Measurements from ENCODE around the gene HSF4.

HSF4 gene

GRCh38 chr16:67197704-67198103, 33.2 kb downstream of the HSF4 start:
- TF ChIP-seq SIN3A (IDR thresholded peaks at IDR 0.05; ENCODE audit: borderline replicate concordance, insufficient read depth, low read length), result no peak
- no peak for TF ChIP-seq TAF1 (IDR thresholded peaks at IDR 0.05; ENCODE audit: borderline replicate concordance, insufficient read depth, low read length)
- TF ChIP-seq REST (IDR thresholded peaks at IDR 0.05; ENCODE audit: insufficient read depth in 1 of 2, low read depth in 2 of 2, low read length in 2 of 2), result no peak
- TF ChIP-seq POLR2AphosphoS5 (IDR thresholded peaks at IDR 0.05; ENCODE audit: low read depth, low read length), result no peak
- no peak for TF ChIP-seq FOXP2 (optimal IDR thresholded peaks at IDR 0.05; ENCODE audit: borderline replicate concordance, extremely low read depth, extremely low read length, insufficient read depth)

GRCh38 chr16:67198238-67198734, 33.7 kb downstream of the HSF4 start:
- no peak for TF ChIP-seq SIN3A (IDR thresholded peaks at IDR 0.05; ENCODE audit: borderline replicate concordance, insufficient read depth, low read length)
- TF ChIP-seq REST (IDR thresholded peaks at IDR 0.05; ENCODE audit: insufficient read depth in 1 of 2, low read depth in 2 of 2, low read length in 2 of 2), result no peak
- TF ChIP-seq TAF1 (IDR thresholded peaks at IDR 0.05; ENCODE audit: borderline replicate concordance, insufficient read depth, low read length), result no peak
- TF ChIP-seq FOXP2 (optimal IDR thresholded peaks at IDR 0.05; ENCODE audit: borderline replicate concordance, extremely low read depth, extremely low read length, insufficient read depth), result no peak
- no peak for TF ChIP-seq POLR2AphosphoS5 (IDR thresholded peaks at IDR 0.05; ENCODE audit: low read depth, low read length)

- no peak for TF ChIP-seq SIN3A (IDR thresholded peaks at IDR 0.05; ENCODE audit: borderline replicate concordance, insufficient read depth, low read length)
- no peak for TF ChIP-seq TAF1 (IDR thresholded peaks at IDR 0.05; ENCODE audit: borderline replicate concordance, insufficient read depth, low read length)
- TF ChIP-seq POLR2AphosphoS5 (IDR thresholded peaks at IDR 0.05; ENCODE audit: low read depth, low read length), result no peak
- TF ChIP-seq REST (IDR thresholded peaks at IDR 0.05; ENCODE audit: insufficient read depth in 1 of 2, low read depth in 2 of 2, low read length in 2 of 2), result no peak
- no peak for TF ChIP-seq FOXP2 (optimal IDR thresholded peaks at IDR 0.05; ENCODE audit: borderline replicate concordance, extremely low read depth, extremely low read length, insufficient read depth)
Measured at GRCh38 chr16:67199011-67199807, 34.7 kb downstream of the HSF4 start, which contains the start of gene ELMO3. Gene ELMO3, plus strand, starts transcription at chr16:67199131. Its CDS starts 196 bp downstream, at chr16:67199327.

DNA sequence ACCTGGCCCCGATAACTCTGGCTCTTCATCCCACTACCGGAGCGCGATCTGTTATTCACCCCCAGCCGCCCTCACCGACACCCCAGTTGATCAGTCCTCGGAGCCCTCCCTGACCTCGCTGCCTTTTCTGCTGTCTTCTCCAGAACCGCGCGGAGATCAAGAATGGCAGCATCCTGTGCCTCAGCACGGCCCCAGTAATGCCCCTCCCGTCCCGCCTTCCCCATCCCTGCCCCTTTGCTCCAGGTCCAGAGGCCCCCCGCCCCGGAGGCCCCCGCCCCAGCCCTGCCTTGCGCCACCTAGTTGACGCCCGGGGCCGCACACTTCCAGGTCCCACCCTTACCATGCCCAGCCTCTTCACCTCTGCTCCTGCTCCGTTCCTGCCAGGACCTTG, 35.3 kb downstream of the HSF4 start:
- TF ChIP-seq POLR2AphosphoS5 (IDR thresholded peaks at IDR 0.05; ENCODE audit: low read depth, low read length) (no peak), REST (IDR thresholded peaks at IDR 0.05; ENCODE audit: insufficient read depth in 1 of 2, low read depth in 2 of 2, low read length in 2 of 2) (no peak), FOXP2 (optimal IDR thresholded peaks at IDR 0.05; ENCODE audit: borderline replicate concordance, extremely low read depth, extremely low read length, insufficient read depth) (no peak), SIN3A (IDR thresholded peaks at IDR 0.05; ENCODE audit: borderline replicate concordance, insufficient read depth, low read length) (no peak), TAF1 (IDR thresholded peaks at IDR 0.05; ENCODE audit: borderline replicate concordance, insufficient read depth, low read length) (no peak)
